ENCODE measurements around the gene SEMA5A.

- TF ChIP-seq GATA3 (IDR thresholded peaks at IDR 0.05; ENCODE audit: low read depth, low read length) (no peak), GATA2 (IDR thresholded peaks at IDR 0.05; ENCODE audit: low read depth, low read length) (no peak)
Observed at GRCh38 chr5:9381464-9381863, 164.4 kb downstream of the SEMA5A start.

Measured in SH-SY5Y (cell line).